H1 (cell line): Measurements from ENCODE around the gene MPEG1.

Source experiments
- CEBPB ChIP-seq: IDR thresholded peaks from 2 replicates; pipeline ENCODE4 v1.6.1; 2012; ENCODE audit warnings: low read depth, low read length
- CREB1 ChIP-seq: IDR thresholded peaks from 2 replicates; pipeline ENCODE4 v1.6.1; 2012; ENCODE audit warnings: inconsistent platforms
- CTCF ChIP-seq, 3 experiments: IDR thresholded peaks; 1 replicate in 2 of 3; 2 replicates in 1 of 3; pipeline versions ENCODE4 v1.5.1 to v1.6.1; 2011; ENCODE audit warnings: low read length in 3 of 3, mild to moderate bottlenecking in 3 of 3, inconsistent platforms in 2 of 3, low read depth in 1 of 3, moderate library complexity in 1 of 3; ENCODE audit not compliant: insufficient read depth in 1 of 3; ENCODE audit errors: control extremely low read depth in 1 of 3
- EZH2 ChIP-seq: fragments of 200-600 bp; sonication (generic); IDR thresholded peaks from 2 replicates; pipeline ENCODE4 v1.7.1; 2012; ENCODE audit warnings: low read depth, mild to moderate bottlenecking, moderate library complexity, low read length, inconsistent platforms; ENCODE audit not compliant: severe bottlenecking
- POLR2A ChIP-seq, 2 experiments: IDR thresholded peaks; 1 replicate in 1 of 2; 2 replicates in 1 of 2; pipeline ENCODE4 v1.6.1; 2011; ENCODE audit warnings: low read depth in 2 of 2, low read length in 2 of 2, mild to moderate bottlenecking in 2 of 2; ENCODE audit errors: control extremely low read depth in 1 of 2
- RAD21 ChIP-seq, 2 experiments: IDR thresholded peaks in 1 of 2; conservative IDR thresholded peaks in 1 of 2; 2 replicates each; pipeline ENCODE4 v1.6.1; 2011; ENCODE audit warnings: low read depth in 2 of 2, low read length in 2 of 2, improper control_type of control experiment in 1 of 2, inconsistent platforms in 1 of 2, mild to moderate bottlenecking in 1 of 2, moderate library complexity in 1 of 2
- SIN3A ChIP-seq, 2 experiments: IDR thresholded peaks in 1 of 2; conservative IDR thresholded peaks in 1 of 2; 2 replicates each; pipeline ENCODE4 v1.6.1; 2011 to 2012; ENCODE audit warnings: low read length in 2 of 2, improper control_type of control experiment in 1 of 2, low read depth in 1 of 2, mild to moderate bottlenecking in 1 of 2

GRCh38 chr11:59219836-59220235 is 7.1 kb upstream of the MPEG1 start:
- no peak for TF ChIP-seq CTCF (IDR thresholded peaks at IDR 0.05; ENCODE audit: control extremely low read depth in 1 of 3, insufficient read depth in 1 of 3, low read depth in 1 of 3, low read length in 3 of 3)
- TF ChIP-seq EZH2 = no peak
- TF ChIP-seq RAD21 (IDR thresholded peaks at IDR 0.05 in 1 of 2, conservative IDR thresholded peaks at IDR 0.05 in 1 of 2; ENCODE audit: low read depth in 2 of 2, low read length in 2 of 2) = no peak
- TF ChIP-seq CREB1 = no peak
- TF ChIP-seq POLR2A (IDR thresholded peaks at IDR 0.05; ENCODE audit: control extremely low read depth in 1 of 2, low read depth in 2 of 2, low read length in 2 of 2) = no peak
- TF ChIP-seq SIN3A (conservative IDR thresholded peaks at IDR 0.05 in 1 of 2, IDR thresholded peaks at IDR 0.05 in 1 of 2; ENCODE audit: low read depth in 1 of 2, low read length in 2 of 2) = no peak
- TF ChIP-seq CEBPB = no peak
